Peyer's patch (tissue), 4 donors: ENCODE results near the gene ITGA3. TPM values are rescaled to one million over a fixed set of nuclear protein-coding genes. Genes with fewer than 3 reads are reported as not detected.

Source experiments
- DNase-seq, 3 donors: peaks; one replicate each; pipeline ENCODE4 v3.0.0-alpha.2; 2017 to 2019
- H3K27ac ChIP-seq, 4 donors: fragments of 200-600 bp; sonication (generic); one replicate each; pipeline ENCODE4 v1.5.1; 2016 to 2019
- H3K27me3 ChIP-seq, 2 donors: fragments of 200-600 bp; sonication (generic); one replicate each; pipeline ENCODE4 v1.5.1; 2019
- H3K36me3 ChIP-seq, 3 donors: fragments of 200-600 bp; sonication (generic); one replicate each; pipeline ENCODE4 v1.5.1; 2016 to 2019
- H3K4me1 ChIP-seq, 4 donors: fragments of 200-600 bp; sonication (generic); one replicate each; pipeline ENCODE4 v1.5.1; 2016 to 2019
- H3K4me3 ChIP-seq, 4 donors: fragments of 200-600 bp; sonication (generic); 1 replicate in 3 of 4; 2 replicates in 1 of 4; pipeline ENCODE4 v1.5.1; 2016 to 2019; ENCODE audit warnings: mild to moderate bottlenecking in 1 of 4
- H3K9me3 ChIP-seq, 4 donors: fragments of 200-600 bp; sonication (generic); one replicate each; pipeline ENCODE4 v1.5.1; 2016 to 2019; ENCODE audit warnings: mild to moderate bottlenecking in 1 of 4
- POLR2A ChIP-seq, 2 donors: fragments of 450-650 bp; IDR thresholded peaks; one replicate each; pipeline ENCODE4 v1.5.1; 2017; ENCODE audit warnings: antibody characterized with exemption in 2 of 2, mild to moderate bottlenecking in 2 of 2, moderate library complexity in 2 of 2
- total RNA-seq, 4 donors: library from RNA; depleted of rRNA; stranded (reverse); fragments of >200 nt; gene quantifications; one replicate each; pipeline ENCODE4 v1.1.0, GENCODE V29; 2016
- TF ChIP-seq, protein P1 (sequence below), 6 experiments: fragments of 450-650 bp in 4 of 6; fragments of 200-600 bp in 2 of 6; sonication (generic) in 1 of 6; IDR thresholded peaks; one replicate each; pipeline ENCODE4 v1.5.1; 2017 to 2019; ENCODE audit warnings: antibody characterized with exemption in 6 of 6, mild to moderate bottlenecking in 3 of 6, moderate library complexity in 1 of 6

Gene ITGA3
- total RNA-seq, 4 donors from 2014 or later, result 71.0 to 285 (median 247) TPM

DNA sequence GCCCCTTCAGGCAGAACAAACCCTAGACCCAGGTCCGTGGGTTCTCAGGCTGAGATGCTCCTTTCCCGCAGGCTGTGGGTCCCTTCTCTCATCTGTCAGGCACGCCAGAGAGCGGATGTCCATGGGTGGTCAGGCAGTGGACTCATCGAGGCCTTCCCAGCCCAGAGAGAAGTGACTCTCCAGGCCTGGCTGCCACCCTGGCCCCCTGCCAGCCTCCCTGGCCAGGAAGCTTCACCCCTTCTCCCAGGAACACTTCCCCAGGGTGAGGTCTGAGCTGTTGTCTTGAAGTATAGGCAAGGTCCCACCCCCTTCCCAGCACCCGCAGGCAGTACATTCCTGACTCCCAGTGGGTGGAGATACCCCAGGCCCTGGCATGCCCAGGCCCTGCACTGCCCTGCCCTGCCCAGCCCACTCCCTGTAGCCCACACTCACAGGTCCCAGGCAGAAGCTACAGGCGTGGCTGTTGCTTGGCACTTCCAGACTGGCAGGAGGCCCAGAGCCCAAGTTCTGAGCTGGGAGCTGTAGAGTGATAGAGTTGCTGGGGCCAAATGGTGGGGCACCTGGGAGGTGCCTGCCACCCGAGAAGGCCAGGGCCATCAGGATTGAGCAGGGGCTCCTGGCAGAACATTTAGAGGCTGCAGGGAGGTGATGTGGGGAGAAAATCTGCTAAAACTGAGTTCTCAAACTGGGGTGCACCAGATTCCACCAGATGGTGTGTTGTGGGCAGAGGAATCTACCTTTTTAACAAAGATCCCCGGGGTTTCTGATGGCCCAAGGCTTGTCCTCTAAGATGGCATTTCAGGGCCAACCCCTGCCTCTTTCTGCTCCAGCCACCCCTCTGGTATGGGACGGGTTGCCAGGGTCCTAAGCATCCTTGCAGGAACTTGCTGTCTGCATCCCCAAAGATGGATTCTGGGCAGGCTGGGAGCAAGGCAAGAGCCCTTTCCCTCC lies 6.7 kb downstream of the ITGA3 start:
- Histone ChIP-seq H3K27ac (peak overlapping the region in 3 of 4 donors; percentile 36 to 78 (median 69)), H3K9me3 (no peaks in the 10 kb centered on the region), H3K27me3 (no peaks in the 10 kb centered on the region), H3K4me3 (no peak overlapping the region), H3K36me3 (peaks cover 0 to under 1% (median 0%) of the 10 kb centered on the region in 3 donors), H3K4me1 (peaks cover 0 to 63% (median 8%) of the 10 kb centered on the region in 4 donors)
- TF ChIP-seq, protein P1, sequence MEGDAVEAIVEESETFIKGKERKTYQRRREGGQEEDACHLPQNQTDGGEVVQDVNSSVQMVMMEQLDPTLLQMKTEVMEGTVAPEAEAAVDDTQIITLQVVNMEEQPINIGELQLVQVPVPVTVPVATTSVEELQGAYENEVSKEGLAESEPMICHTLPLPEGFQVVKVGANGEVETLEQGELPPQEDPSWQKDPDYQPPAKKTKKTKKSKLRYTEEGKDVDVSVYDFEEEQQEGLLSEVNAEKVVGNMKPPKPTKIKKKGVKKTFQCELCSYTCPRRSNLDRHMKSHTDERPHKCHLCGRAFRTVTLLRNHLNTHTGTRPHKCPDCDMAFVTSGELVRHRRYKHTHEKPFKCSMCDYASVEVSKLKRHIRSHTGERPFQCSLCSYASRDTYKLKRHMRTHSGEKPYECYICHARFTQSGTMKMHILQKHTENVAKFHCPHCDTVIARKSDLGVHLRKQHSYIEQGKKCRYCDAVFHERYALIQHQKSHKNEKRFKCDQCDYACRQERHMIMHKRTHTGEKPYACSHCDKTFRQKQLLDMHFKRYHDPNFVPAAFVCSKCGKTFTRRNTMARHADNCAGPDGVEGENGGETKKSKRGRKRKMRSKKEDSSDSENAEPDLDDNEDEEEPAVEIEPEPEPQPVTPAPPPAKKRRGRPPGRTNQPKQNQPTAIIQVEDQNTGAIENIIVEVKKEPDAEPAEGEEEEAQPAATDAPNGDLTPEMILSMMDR (IDR thresholded peaks at IDR 0.05), result no peak
- peak in 1 of 2 donors; percentile 31 for TF ChIP-seq POLR2A (IDR thresholded peaks at IDR 0.05)
- DNase-seq, result peak in 2 of 3 donors; percentile 78 to 79

DNA sequence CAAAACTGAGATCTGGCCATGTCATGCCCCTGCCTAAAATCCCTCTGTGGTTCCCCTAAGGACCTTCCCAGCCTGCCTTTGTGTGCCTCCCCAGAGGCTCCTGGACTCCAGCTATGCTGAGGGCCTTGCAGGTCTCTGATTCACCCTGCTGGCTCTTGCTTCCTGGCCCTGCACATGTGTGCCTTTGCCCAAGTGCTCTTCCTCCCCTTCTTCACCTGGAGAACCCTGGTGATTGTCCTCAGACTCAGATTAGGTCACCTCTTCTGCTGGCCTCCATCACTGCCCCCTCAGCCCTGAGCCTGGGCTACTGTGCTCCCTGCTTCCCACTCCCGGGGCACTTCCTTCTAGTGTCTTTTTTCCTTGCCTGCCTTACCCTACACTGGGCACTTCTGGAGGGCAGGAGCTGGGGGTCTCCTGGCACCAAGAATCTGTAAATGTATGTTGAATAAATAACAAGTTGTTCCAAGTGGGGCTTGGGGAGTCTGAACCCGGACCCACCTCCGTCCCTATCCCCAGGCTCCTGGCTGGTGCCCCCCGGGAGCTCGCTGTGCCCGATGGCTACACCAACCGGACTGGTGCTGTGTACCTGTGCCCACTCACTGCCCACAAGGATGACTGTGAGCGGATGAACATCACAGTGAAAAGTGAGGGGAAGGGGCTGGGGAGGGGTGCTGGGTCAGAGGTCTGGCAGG lies 7.8 kb downstream of the ITGA3 start:
- Histone ChIP-seq H3K36me3 (peaks cover 0 to 11% (median 0%) of the 10 kb centered on the region in 3 donors), H3K4me1 (peaks cover 0 to 51% (median 6%) of the 10 kb centered on the region in 4 donors), H3K27ac (peak overlapping the region in 2 of 4 donors; percentile 69 to 78), H3K9me3 (no peaks in the 10 kb centered on the region), H3K4me3 (no peak overlapping the region), H3K27me3 (no peaks in the 10 kb centered on the region)
- no peak for DNase-seq
- TF ChIP-seq, protein P1 (IDR thresholded peaks at IDR 0.05), result no peak
- TF ChIP-seq POLR2A (IDR thresholded peaks at IDR 0.05), result no peak

DNA sequence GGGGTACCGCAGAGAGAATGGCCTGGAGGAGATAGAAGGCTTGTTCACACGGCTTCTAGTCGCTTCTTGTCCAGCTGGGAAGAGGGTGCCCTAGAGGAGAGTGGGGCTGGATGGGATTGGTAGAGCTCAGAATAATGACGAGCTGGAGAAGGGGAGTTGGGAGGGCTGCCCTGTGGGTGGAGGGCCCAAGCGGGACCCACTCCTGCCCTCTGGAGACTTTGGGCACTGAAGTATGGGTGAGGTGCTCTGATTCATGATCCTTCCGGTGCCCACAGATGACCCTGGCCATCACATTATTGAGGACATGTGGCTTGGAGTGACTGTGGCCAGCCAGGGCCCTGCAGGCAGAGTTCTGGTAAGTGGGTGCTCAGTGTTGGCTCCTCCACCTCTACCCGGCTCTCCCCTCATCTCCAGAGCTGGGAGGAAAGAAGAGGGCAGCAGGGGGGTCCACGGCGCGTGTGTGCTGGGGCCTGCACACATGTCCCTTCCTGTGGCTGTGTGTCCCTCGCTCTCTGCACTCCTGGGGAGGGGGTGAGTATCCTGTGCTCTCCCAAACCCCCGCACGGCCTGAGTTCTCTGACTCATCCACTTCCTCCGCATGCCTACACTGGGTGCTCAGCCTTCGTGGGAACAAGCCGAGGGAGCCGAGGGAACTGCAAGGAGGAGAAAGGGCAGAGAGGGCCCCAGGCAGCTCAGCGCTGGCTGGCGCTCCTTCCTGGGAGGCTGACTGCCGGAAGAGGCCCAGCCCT lies 8.5 kb downstream of the ITGA3 start:
- Histone ChIP-seq H3K27me3 (no peaks in the 10 kb centered on the region), H3K4me1 (peaks cover 0 to 44% (median 5%) of the 10 kb centered on the region in 4 donors), H3K27ac (peak overlapping the region in 2 of 4 donors; percentile 69 to 78), H3K4me3 (no peak overlapping the region), H3K36me3 (peaks cover 0 to 15% (median 0%) of the 10 kb centered on the region in 3 donors), H3K9me3 (no peaks in the 10 kb centered on the region)
- no peak for DNase-seq
- TF ChIP-seq, protein P1 (IDR thresholded peaks at IDR 0.05), result no peak
- no peak for TF ChIP-seq POLR2A (IDR thresholded peaks at IDR 0.05)

DNA sequence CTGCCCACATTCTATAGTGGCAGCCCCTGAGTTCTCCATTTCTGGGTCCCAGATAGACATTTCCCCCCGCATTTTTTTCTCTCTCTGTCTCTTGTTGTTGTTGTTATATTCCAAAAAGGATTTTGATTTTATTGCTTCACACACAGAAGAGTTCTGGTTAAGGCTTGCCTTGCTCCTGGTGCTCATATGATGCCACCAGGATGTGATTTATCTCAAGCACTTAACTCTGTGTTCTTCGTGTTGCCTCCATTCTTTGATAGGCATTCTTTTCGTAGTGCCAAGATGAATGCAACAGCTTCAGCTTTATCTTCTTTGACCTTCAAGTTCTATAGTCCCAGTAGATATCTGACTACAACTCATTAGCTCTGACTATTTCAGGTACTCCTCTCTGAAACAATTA lies 9.1 kb downstream of the ITGA3 start:
- Histone ChIP-seq H3K4me3 (no peak overlapping the region), H3K9me3 (no peaks in the 10 kb centered on the region), H3K27ac (peak overlapping the region in 2 of 4 donors; percentile 69 to 78), H3K27me3 (no peaks in the 10 kb centered on the region), H3K36me3 (peaks cover 0 to 22% (median 0%) of the 10 kb centered on the region in 3 donors), H3K4me1 (peaks cover 0 to 38% (median 5%) of the 10 kb centered on the region in 4 donors)
- DNase-seq, result no peak
- TF ChIP-seq, protein P1 (IDR thresholded peaks at IDR 0.05), result no peak
- TF ChIP-seq POLR2A (IDR thresholded peaks at IDR 0.05), result no peak

DNA sequence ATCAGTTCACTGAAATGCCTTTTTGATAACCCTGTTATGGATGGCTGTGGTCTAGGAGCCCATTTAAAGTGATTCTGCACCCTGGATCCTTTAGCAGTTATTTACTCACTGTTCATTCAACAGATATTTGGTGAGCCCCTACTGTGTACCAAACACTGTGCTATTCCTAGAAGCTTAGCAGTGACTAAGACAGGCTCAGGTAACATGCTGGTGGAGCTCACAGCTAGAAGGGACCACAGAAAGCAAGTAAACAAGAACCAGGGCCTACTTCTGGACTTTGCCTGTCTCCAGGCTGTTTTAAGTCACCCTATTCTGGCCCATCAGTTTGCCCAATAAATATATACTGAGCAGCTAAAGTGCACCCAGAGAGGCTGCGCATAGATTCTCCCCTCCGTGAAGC lies 11.1 kb downstream of the ITGA3 start:
- no peaks in the 10 kb centered on the region for H3K27me3 ChIP-seq
- H3K27ac ChIP-seq, result no peak overlapping the region
- H3K9me3 ChIP-seq, result no peaks in the 10 kb centered on the region
- peaks cover 0 to 19% (median 0%) of the 10 kb centered on the region in 4 donors for H3K4me1 ChIP-seq
- no peak for DNase-seq
- peaks cover 0 to 39% (median 0%) of the 10 kb centered on the region in 3 donors for H3K36me3 ChIP-seq
- no peak overlapping the region for H3K4me3 ChIP-seq
- TF ChIP-seq, protein P1 (IDR thresholded peaks at IDR 0.05), result no peak
- TF ChIP-seq POLR2A (IDR thresholded peaks at IDR 0.05), result no peak
